SU-DHL-6 (cell line): Measurements from ENCODE around the gene TRIM9.

Source experiments
- EZH2phosphoT487 ChIP-seq: fragments of 200-600 bp; sonication (generic), shearing (Covaris generic); conservative IDR thresholded peaks from 2 replicates; pipeline ENCODE4 v1.6.1; 2018; ENCODE audit warnings: mild to moderate bottlenecking, antibody characterized with exemption, low read length, moderate library complexity, mixed read lengths
- TF ChIP-seq, protein P1 (sequence below): fragments of 200-600 bp; sonication (generic); IDR thresholded peaks from one replicate; pipeline ENCODE4 v1.5.1; 2017; ENCODE audit warnings: antibody characterized with exemption, mild to moderate bottlenecking, low read length, moderate library complexity; ENCODE audit not compliant: insufficient read depth, poor library complexity, severe bottlenecking

DNA sequence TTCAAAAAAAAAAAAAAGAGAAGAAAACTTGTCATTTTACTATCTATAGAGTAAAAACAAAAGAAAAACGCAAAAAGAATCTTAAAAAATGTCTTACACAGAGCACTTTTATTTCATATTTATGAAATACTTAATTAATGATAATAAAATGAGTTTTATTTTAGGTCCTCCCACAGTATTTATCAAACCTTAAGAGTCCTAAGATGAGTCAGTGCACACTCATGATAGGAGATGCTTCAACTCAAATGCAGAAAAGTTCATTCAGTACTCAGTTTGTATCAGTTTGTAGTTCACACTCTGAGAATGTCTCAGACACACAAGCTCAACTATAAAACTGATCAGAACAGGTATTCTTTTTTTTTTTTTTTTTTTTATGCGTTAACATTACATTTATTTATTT lies 41.7 kb downstream of the TRIM9 start:
- TF ChIP-seq, protein P1, sequence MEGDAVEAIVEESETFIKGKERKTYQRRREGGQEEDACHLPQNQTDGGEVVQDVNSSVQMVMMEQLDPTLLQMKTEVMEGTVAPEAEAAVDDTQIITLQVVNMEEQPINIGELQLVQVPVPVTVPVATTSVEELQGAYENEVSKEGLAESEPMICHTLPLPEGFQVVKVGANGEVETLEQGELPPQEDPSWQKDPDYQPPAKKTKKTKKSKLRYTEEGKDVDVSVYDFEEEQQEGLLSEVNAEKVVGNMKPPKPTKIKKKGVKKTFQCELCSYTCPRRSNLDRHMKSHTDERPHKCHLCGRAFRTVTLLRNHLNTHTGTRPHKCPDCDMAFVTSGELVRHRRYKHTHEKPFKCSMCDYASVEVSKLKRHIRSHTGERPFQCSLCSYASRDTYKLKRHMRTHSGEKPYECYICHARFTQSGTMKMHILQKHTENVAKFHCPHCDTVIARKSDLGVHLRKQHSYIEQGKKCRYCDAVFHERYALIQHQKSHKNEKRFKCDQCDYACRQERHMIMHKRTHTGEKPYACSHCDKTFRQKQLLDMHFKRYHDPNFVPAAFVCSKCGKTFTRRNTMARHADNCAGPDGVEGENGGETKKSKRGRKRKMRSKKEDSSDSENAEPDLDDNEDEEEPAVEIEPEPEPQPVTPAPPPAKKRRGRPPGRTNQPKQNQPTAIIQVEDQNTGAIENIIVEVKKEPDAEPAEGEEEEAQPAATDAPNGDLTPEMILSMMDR = no peak
- TF ChIP-seq EZH2phosphoT487 = no peak
